Mononuclear cell (primary cell): Measurements from ENCODE around the gene SMAD1. TPM values are rescaled to one million over a fixed set of nuclear protein-coding genes. Genes with fewer than 3 reads are reported as not detected.

Experiments
- H3K27me3 ChIP-seq: 2 replicates; pipeline ENCODE4 v1.6.0; 2011; ENCODE audit warnings: low read length, control low read depth; ENCODE audit not compliant: insufficient read depth
- H3K4me1 ChIP-seq: 2 replicates; pipeline ENCODE4 v1.5.1; 2011; ENCODE audit warnings: mild to moderate bottlenecking, low read length, control low read depth; ENCODE audit not compliant: insufficient read depth
- H3K4me3 ChIP-seq: 2 replicates; pipeline ENCODE4 v1.5.1; 2011; ENCODE audit warnings: mild to moderate bottlenecking, low read length, moderate library complexity
- H3K9me3 ChIP-seq: 2 replicates; pipeline ENCODE4 v1.5.1; 2011; ENCODE audit warnings: low read depth, mild to moderate bottlenecking, control low read depth, low read length
- total RNA-seq: library from RNA; depleted of rRNA; stranded (reverse); fragments of >200 nt; gene quantifications from one replicate; pipeline ENCODE4 v1.2.3, GENCODE V29; 2012

The SMAD1 gene
- 2.1 TPM for total RNA-seq

DNA sequence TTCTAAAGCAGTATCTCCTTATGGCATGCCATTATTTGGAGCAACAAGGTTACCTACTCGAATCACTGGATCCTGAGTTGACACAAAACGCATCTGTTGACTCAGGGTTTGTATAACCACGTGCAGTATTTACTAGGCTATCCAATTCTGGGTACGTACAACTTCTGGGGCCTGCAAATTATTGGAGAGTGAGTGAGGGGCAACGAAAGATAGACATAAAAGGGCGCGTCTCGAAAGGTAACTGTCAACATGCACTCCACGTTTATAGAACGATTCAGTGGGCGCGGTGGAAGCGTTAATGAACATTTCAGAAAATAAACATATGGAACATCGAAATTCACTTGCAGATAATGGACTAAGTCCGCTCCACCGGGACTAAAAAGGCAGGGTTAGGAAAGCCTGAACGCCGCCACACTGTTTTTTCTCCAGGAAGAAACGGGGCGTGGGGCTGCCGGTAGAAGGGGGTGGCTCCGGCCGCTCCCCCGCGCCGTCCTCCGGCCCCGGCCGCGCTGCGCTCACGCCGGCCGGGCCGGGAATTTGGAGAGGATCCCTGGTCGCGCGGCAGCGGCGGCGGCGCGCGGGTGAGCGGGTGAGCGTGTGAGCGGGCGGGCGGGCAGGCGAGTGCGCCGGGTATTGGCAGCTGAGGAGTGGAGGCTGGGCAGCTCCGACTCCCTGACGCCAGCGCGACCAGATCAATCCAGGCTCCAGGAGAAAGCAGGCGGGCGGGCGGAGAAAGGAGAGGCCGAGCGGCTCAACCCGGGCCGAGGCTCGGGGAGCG lies at the start of gene SMAD1:
TSS of gene SMAD1 (plus strand) at position 690 of the 778 bp plus-strand sequence. CDS start 32,761 bp downstream, outside the sequence.
- peaks cover 28% of the 10 kb centered on the region for H3K4me1 ChIP-seq
- no peaks in the 10 kb centered on the region for H3K9me3 ChIP-seq
- peak within 1 kb of the TSS; percentile 59 for H3K4me3 ChIP-seq
- H3K27me3 ChIP-seq, result peaks cover 7% of the 10 kb centered on the region

DNA sequence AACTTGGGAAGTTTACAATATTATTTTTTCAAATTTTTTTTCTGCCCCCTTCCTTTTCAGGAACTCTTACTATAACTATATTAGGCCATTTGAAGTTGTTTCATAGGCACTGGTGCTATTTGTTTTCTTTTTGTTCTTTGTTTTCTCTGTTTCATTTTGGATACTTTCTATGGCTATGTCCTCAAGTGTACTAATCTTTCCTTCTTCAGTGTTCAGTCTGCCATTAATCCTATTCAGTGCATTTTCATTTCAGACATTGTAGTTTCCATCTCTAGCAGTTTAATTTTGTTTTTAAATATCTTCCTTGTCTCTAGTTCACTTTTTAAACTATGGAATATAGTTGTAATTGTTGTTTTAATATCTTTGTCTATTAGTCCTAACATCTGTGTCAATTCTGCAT lies 48.0 kb upstream of the SMAD1 start:
- no peak overlapping the region for H3K4me3 ChIP-seq
- no peaks in the 10 kb centered on the region for H3K4me1 ChIP-seq
- H3K27me3 ChIP-seq, result no peaks in the 10 kb centered on the region
- H3K9me3 ChIP-seq, result peaks cover 16% of the 10 kb centered on the region

DNA sequence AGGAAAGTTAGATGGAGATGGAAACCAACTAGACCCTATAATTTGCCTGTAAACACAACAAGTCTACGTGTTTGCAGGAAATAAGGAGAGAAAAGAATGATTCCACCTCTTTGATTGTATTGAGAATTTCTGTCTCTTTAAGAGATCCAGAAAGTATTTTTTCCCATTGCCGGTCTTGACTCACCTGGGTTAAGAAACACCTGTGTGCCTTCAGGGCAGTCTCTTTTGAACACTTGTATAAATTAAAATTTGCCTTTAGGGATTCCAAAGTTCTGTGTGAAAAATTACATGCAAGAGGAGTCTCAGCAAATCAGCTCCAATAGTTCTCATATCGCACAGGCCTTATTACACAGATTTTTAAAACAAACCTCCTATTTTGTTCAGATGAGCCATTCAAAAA lies 46.0 kb upstream of the SMAD1 start:
- peaks cover 16% of the 10 kb centered on the region for H3K9me3 ChIP-seq
- no peaks in the 10 kb centered on the region for H3K4me1 ChIP-seq
- no peak overlapping the region for H3K4me3 ChIP-seq
- no peaks in the 10 kb centered on the region for H3K27me3 ChIP-seq

DNA sequence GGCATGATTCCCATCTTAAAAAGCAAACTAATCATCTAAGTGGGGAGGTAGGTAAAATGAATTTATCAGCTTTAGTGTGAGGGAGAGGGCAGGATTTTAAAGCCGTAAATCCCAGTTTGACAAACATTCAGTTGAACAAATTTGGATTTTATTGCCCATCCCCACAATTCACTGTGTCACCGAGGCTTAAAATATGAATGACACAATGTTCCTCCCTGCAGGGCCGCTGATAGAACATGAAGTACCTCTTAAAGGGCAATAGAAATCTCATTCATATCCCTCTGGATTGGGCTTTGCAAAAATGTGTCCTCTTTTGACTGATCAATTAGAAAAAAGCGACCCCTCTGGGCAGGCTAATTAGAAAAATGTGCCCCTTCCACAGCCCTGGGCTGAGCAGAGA lies 45.5 kb upstream of the SMAD1 start:
- no peak overlapping the region for H3K4me3 ChIP-seq
- peaks cover 16% of the 10 kb centered on the region for H3K9me3 ChIP-seq
- H3K27me3 ChIP-seq, result no peaks in the 10 kb centered on the region
- H3K4me1 ChIP-seq, result no peaks in the 10 kb centered on the region

DNA sequence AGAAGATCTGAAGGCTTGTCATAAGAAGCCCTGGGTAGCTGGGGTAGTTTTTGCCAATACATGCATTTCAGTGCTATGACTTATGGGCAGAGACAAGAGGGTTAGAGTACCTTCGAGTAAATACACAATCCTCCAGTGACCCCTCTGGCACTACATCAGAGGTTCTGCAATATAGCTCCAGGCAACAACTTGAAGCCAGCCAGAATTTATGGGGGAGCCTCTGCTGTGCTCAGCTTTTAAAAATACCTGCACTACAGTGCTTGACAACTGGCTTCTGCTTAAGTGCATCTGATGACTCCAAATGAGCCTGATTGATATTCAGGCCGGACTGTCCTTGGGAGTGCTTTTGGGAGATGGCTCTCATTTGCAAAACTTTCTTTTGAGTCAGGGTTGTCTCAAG lies 44.9 kb upstream of the SMAD1 start:
- Histone ChIP-seq H3K27me3 (no peaks in the 10 kb centered on the region), H3K4me1 (no peaks in the 10 kb centered on the region), H3K9me3 (peaks cover 16% of the 10 kb centered on the region)

DNA sequence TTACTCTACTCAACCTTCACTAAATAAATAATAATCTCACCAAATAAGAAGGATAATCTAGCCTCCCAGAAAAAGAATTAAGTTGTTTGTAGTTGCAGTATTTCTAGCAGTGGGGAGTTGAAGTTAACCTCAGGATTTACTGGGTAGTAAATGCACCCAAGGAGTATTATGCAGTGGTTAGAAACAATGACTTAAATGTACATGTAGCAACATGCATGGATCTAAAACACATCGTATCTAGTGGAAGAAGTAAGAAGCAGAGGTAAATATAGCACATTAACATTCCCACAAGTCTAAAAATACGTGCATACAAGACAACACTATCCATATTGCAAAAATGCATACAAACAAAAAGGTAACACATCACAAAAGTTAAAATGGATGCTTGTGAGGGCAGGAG lies 44.2 kb upstream of the SMAD1 start:
- Histone ChIP-seq H3K4me1 (no peaks in the 10 kb centered on the region), H3K27me3 (no peaks in the 10 kb centered on the region), H3K4me3 (no peak overlapping the region), H3K9me3 (peaks cover 16% of the 10 kb centered on the region)

More for the DNA sequence above, 44.9 kb upstream of the SMAD1 start:
- no peak overlapping the region for H3K4me3 ChIP-seq

DNA sequence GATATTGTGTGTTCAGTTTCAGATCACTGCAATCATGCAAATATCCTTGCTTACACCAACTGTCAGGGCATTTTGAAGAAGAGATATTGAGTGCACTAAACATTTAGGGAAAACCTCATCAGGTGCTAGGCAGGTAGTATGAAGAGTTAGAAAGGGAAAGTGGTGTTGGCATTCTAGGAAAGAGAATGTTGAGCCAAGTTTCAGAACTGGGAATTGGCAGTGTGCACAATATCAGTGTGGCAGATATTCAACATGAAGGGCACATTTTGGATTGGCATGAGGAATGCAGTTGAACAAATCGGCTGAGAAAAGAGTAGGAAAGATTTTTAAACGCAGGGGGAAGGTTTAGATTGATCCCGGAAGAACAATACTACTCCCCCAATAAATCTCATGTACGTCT lies 43.4 kb upstream of the SMAD1 start:
- Histone ChIP-seq H3K4me3 (no peak overlapping the region), H3K27me3 (no peaks in the 10 kb centered on the region), H3K9me3 (peaks cover 13% of the 10 kb centered on the region), H3K4me1 (no peaks in the 10 kb centered on the region)

DNA sequence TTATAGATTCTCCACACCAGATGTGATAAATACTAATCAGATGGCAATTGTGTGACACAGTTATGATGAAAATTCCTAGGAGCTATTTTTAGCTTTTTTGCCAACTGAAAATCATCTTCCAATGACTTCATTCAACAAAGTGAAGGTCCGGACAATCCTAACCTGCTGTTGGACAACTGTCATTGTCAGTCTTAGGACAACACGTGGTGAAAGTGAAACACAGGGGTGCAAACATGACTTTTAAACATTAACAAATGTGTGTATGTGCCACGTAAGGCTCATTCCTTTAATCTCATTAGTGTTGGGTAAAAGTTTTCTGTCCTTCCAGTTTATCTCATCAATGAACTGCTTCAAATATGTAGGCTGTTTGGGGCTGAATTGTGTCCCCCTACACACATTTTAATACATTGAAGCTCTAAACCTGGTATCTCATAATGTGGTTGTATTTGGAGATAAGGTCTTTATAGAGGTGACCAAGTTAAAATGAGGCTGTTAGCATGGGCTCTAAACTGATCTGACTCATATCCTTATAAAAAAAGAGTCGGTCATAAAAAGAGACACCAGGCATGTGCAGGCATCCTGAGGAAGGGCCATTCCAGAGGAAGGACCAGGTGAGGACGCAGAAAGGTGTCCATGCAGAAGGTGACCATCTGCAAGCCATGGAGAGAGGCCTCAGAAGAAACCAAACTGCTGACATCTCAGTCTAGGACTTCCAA lies 41.2 kb upstream of the SMAD1 start:
- Histone ChIP-seq H3K4me1 (no peaks in the 10 kb centered on the region), H3K4me3 (no peak overlapping the region), H3K27me3 (no peaks in the 10 kb centered on the region), H3K9me3 (no peaks in the 10 kb centered on the region)

DNA sequence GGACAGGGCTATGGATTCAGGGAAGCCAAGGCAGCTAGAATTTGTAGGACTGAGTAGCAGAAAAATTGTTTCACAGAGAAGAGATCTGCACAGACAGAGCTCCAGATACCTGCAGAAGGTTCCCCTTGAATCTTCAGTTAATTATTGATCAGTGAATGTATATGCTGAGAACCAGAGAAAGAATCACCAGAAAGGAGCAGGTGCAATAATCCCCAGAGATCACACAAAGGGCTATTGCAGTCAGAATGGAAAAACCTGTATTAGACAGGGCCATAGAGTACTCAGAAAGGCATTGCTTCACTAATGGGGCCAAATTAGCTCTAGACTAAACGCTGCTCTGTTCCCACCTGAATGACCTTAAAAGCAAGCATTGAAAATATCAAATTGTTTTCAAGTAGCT lies 35.5 kb upstream of the SMAD1 start:
- no peaks in the 10 kb centered on the region for H3K4me1 ChIP-seq
- no peaks in the 10 kb centered on the region for H3K9me3 ChIP-seq
- no peak overlapping the region for H3K4me3 ChIP-seq
- H3K27me3 ChIP-seq, result no peaks in the 10 kb centered on the region

DNA sequence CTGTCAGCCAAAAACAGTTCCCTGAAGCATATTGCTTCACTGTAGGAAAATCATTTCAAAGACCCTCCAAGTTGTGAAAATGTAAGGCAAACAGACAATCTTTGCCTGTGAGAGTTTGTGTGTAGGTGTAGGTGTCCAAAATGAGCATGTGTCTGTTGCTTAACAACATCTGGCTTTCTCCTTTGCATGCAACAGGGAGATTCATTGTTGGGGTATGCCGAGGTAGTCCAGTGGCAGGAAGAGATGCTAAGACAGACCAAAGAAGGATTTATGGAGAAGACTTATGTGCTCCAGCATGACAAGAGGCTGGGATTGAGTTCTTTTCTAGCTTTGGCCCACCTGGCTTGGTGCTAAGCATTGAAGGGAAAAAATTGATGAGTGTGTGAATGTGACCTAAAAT lies 29.8 kb upstream of the SMAD1 start:
- H3K9me3 ChIP-seq, result no peaks in the 10 kb centered on the region
- no peak overlapping the region for H3K4me3 ChIP-seq
- peaks cover 5% of the 10 kb centered on the region for H3K27me3 ChIP-seq
- no peaks in the 10 kb centered on the region for H3K4me1 ChIP-seq

DNA sequence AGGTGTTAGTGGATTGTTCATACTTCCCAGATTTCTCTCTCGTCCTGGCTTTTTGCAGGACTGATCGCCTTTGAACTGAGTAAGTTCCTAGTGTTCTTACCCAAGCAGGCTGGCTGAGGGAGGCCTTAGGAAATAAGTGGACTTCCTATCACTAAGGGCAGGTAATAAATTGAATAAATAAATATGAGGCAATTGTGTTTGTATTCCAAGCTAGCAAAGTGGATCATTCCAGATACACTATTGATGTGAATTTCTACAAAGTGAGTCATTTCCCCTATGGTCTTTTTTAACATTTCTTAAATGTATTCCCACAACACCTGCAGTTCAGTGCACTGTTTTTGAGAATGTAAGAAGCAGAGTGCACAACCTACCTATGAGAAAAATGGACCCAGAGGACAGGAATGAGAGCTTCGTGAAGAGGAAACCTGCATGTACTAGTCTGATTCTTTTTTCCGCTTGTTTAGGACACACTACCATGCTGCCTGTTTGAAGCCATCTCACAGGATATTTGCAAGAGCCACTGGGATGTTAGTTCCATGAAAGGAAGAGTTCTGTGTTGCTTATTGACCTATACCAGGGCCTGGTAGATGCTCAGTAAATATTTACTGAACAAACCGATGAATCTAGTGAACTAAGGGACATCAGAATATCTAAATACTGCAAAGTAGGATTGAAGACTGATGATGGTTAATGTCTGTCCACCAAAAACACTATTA lies 29.0 kb upstream of the SMAD1 start:
- Histone ChIP-seq H3K9me3 (no peaks in the 10 kb centered on the region), H3K4me1 (no peaks in the 10 kb centered on the region), H3K4me3 (no peak overlapping the region), H3K27me3 (peaks cover 5% of the 10 kb centered on the region)

DNA sequence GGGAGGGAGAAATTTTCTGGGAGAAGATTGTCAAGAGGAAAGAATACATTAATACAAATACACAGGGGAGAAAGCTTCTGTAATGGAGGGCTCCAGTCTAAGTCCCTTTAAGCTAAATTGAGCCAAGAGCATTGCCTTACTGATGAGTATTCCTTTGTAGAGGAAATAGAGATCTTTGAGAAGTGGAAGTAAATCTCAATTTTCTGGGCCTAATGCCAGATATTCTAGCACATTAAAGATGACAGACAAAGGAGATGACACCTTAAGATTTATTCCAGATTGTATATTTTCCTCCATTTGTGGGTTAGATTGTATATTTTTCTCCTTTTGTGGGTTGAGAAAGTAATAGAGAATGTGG lies 28.5 kb upstream of the SMAD1 start:
- no peak overlapping the region for H3K4me3 ChIP-seq

DNA sequence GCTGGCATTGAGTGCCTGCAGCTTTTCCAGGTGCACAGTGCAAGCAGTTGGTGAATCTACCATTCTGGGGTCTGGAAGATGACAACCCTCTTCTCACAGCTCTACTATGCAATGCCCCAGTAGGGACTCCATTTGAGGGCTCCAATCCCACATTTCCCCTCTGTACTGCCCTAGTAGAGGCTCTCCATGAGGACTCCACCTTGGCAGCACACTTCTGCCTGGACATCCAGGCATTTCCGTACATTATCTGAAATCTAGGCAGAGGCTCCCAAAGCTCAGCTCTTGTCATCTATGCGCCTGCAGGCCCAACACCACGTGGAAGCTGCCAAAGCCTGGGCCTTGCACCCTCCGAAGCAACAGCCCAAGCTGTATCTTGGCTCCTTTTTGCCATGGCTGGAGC lies 8.4 kb upstream of the SMAD1 start:
- no peaks in the 10 kb centered on the region for H3K27me3 ChIP-seq
- no peak overlapping the region for H3K4me3 ChIP-seq
- no peaks in the 10 kb centered on the region for H3K9me3 ChIP-seq

More for the DNA sequence above, 28.5 kb upstream of the SMAD1 start:
- Histone ChIP-seq H3K4me1 (no peaks in the 10 kb centered on the region), H3K9me3 (no peaks in the 10 kb centered on the region), H3K27me3 (peaks cover 5% of the 10 kb centered on the region)

DNA sequence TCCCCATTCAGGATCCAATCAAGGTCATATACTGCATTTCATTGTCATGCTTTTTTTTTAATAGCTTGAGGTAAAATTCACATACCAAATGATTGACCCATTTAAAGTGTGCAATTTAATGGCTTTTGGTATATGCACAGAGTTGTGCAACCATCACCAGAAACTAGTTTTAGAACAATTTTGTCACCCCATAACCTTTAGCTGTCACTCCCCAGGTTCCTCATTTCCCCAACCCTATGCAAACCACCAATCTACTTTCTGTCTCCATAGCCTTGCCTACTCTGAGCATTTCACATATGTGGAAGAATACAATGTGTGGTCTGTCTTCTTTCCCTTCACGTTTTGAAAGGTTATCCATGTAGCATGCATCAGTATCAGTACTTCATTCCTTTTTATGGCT lies 1.4 kb upstream of the SMAD1 start:
- no peaks in the 10 kb centered on the region for H3K9me3 ChIP-seq
- H3K4me3 ChIP-seq, result no peak overlapping the region
- H3K4me1 ChIP-seq, result peaks cover 28% of the 10 kb centered on the region
- H3K27me3 ChIP-seq, result peaks cover 7% of the 10 kb centered on the region

More for the DNA sequence above, 8.4 kb upstream of the SMAD1 start:
- no peaks in the 10 kb centered on the region for H3K4me1 ChIP-seq

DNA sequence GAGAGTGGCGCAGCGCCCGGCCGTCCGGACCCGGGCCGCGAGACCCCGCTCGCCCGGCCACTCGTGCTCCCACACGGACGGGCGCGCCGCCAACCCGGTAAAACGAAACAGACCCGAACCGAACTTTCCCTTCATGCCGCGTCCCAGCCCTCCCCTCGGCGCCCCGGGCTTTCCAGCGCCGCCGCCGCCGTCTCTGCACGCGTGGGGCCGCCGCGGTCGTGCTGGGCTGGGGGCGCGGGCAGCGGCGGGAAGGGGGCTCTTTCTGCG lies 222 bp downstream of the SMAD1 start:
- peak overlapping the region; percentile 59 for H3K4me3 ChIP-seq
- peaks cover 28% of the 10 kb centered on the region for H3K4me1 ChIP-seq
- H3K9me3 ChIP-seq, result no peaks in the 10 kb centered on the region
- peaks cover 7% of the 10 kb centered on the region for H3K27me3 ChIP-seq
